GM18526 (cell line): ENCODE data around the gene SHC2.

ENCODE experiments used
- POLR2A ChIP-seq: IDR thresholded peaks from 3 replicates; pipeline ENCODE4 v1.6.1; 2011; ENCODE audit not compliant: insufficient read length; ENCODE audit errors: extremely low read depth

SHC2 gene

GRCh38 chr19:410243-410781 is 50.5 kb downstream of the SHC2 start:
- TF ChIP-seq POLR2A: no peak

GRCh38 chr19:409516-410242 is 51.2 kb downstream of the SHC2 start:
- no peak for TF ChIP-seq POLR2A

- TF ChIP-seq POLR2A: no peak
These were observed 51.8 kb downstream of the SHC2 start, which contains the start of gene C2CD4C for GRCh38 chr19:408902-409515. Gene C2CD4C, minus strand, starts transcription at chr19:409147. Its CDS starts 786 bp downstream, at chr19:408361.

- no peak for TF ChIP-seq POLR2A
These were observed 52.4 kb downstream of the SHC2 start for GRCh38 chr19:408441-408901.

GRCh38 chr19:407511-408440 is 53.1 kb downstream of the SHC2 start:
- no peak for TF ChIP-seq POLR2A

GRCh38 chr19:406971-407510 is 53.8 kb downstream of the SHC2 start:
- no peak for TF ChIP-seq POLR2A

GRCh38 chr19:406135-406781 is 54.6 kb downstream of the SHC2 start:
- TF ChIP-seq POLR2A: no peak

- TF ChIP-seq POLR2A: no peak
These were observed 55.5 kb downstream of the SHC2 start for GRCh38 chr19:405121-405965.

GRCh38 chr19:403221-404027 is 57.4 kb downstream of the SHC2 start:
- TF ChIP-seq POLR2A: no peak

- no peak for TF ChIP-seq POLR2A
These were observed 58.0 kb downstream of the SHC2 start for GRCh38 chr19:402786-403185.

- no peak for TF ChIP-seq POLR2A
These were observed 58.8 kb downstream of the SHC2 start for GRCh38 chr19:401866-402511.
